Measurements from ENCODE around the gene SH3BGR. TPM values are rescaled to one million over a fixed set of nuclear protein-coding genes. Genes with fewer than 3 reads are reported as not detected.
"Not testable (repeated sequence)": the region's sequence is repeated elsewhere in the genome, so short reads cannot be mapped to it uniquely, and the experiment has no call there.

Gene SH3BGR
- total RNA-seq, 1 donor from 2014 or later: 0.33 TPM

DNA sequence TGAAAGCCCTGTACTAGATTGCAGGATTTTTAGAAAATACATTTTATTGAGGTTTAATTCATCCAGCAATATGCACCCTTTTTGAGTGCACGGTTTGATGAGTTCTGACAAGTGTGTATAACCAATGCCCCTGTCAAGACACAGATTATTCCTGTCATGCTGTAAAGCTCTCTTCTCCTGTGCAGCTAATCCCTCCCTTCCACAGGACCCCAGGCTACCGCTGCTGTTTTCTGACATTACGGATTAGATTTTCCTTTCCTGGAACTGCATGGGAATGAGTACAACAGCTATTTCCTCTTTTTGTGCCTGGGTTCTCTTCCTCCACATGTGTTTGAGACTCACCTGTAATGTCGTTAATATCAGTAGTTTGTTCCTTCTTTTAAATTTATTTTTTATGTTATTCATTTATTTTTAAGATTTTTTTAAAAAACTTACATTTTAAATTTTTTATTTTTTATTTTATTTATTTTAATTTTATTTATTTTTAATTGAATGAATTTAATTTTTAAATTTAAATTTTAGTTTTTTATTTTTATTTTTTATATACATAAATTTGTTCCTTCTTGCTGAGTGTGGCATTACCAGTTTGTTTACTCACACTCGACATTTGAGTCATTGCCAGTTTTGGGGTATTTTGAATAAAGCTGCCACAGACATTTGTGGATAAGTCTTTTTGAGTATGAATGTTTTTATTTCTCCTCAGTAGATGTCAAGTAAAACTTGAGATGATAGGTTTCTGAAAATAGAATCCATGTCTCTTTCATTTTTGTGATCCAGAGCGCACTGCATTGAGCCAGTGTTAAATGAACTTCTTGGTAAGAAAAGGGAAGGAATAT, 82.0 kb downstream of the SH3BGR start:
- intact Hi-C loops (cut with micrococcal nuclease): no loop called here
- H3K36me3 Mint-ChIP-seq (ENCODE audit: low read depth): no peaks in the 10 kb centered on the region
- POLR2A ChIA-PET: no interaction called here
- TF ChIP-seq CTCF (IDR thresholded peaks at IDR 0.05): no peak
- CTCF ChIA-PET: interaction anchor here (0.7 kb wide), 1 partner anchor 15 kb away, joined by 3 read pairs; no protein-coding TSS in a partner anchor
- no peak overlapping the region for H3K4me3 Mint-ChIP-seq
- no peaks in the 10 kb centered on the region for H3K9me3 Mint-ChIP-seq
- H3K4me1 Mint-ChIP-seq: no peaks in the 10 kb centered on the region
- H3K27ac Mint-ChIP-seq: no peak overlapping the region
- peaks cover 6% of the 10 kb centered on the region for H3K27me3 Mint-ChIP-seq
- DNase-seq (no peak), ATAC-seq (ENCODE audit: low read depth) (no peak)

DNA sequence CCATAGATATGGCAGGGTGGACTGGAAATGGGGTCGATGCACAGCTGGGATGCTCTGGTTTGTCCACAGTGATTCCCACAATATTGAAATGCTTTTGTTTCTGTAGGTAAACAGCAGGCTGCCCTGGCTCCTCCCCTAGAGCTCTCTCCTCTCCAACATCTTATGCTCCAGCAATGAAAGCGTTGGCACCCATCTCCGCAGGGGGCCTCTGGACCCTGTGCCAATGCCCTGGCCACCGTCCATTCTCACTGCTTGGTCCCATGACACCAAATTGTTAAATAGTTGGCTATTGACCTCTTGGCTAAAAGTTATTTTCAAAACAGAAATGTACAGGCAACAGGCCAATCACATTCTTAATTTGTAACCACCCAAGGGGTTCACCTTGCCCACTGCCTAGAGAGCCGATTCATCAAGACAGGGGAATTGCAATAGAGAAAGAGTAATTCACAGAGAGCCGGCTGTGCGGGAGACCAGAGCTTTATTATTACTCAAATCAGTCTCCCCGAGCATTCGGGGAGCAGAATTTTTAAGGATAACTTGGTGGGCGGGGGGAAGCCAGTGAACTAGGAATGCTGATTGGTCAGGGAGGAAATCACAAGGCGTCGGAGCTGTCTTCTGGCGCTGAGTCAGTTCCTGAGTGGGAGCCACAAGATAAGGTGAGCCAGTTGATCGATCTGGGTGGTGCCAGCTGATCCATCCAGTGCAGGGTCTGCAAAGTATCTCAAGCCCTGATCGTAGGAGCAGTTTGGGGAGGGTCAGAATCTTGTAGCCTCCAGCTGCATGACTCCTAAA, 84.1 kb downstream of the SH3BGR start:
- intact Hi-C loops (cut with micrococcal nuclease): no loop called here
- no peak for TF ChIP-seq CTCF (IDR thresholded peaks at IDR 0.05)
- DNase-seq (no peak), ATAC-seq (ENCODE audit: low read depth) (no peak)
- H3K4me3 Mint-ChIP-seq: no peak overlapping the region
- no peaks in the 10 kb centered on the region for H3K9me3 Mint-ChIP-seq
- H3K27ac Mint-ChIP-seq: no peak overlapping the region
- peaks cover 6% of the 10 kb centered on the region for H3K27me3 Mint-ChIP-seq
- H3K36me3 Mint-ChIP-seq (ENCODE audit: low read depth): no peaks in the 10 kb centered on the region
- H3K4me1 Mint-ChIP-seq: no peaks in the 10 kb centered on the region
- ChIA-PET POLR2A (no interaction called here), CTCF (interaction anchor here (0.8 kb wide), 1 partner anchor 18 kb away, joined by 3 read pairs; no protein-coding TSS in a partner anchor)

GRCh38 chr21:39536835-39537234, 85.1 kb downstream of the SH3BGR start:
- ATAC-seq (ENCODE audit: low read depth) (no peak), DNase-seq (no peak)
- intact Hi-C loops (cut with micrococcal nuclease): no loop called here
- Mint-ChIP-seq H3K27me3 (peaks cover 6% of the 10 kb centered on the region), H3K4me1 (no peaks in the 10 kb centered on the region), H3K4me3 (no peak overlapping the region), H3K36me3 (ENCODE audit: low read depth) (no peaks in the 10 kb centered on the region), H3K9me3 (no peaks in the 10 kb centered on the region), H3K27ac (no peak overlapping the region)
- no peak for TF ChIP-seq CTCF (IDR thresholded peaks at IDR 0.05)
- POLR2A ChIA-PET: no interaction called here
- CTCF ChIA-PET: no interaction called here

GRCh38 chr21:39537571-39537970, 85.8 kb downstream of the SH3BGR start:
- ATAC-seq (ENCODE audit: low read depth) (no peak), DNase-seq (no peak)
- ChIA-PET CTCF (no interaction called here), POLR2A (no interaction called here)
- Mint-ChIP-seq H3K36me3 (ENCODE audit: low read depth) (no peaks in the 10 kb centered on the region), H3K27ac (no peak overlapping the region), H3K4me1 (no peaks in the 10 kb centered on the region), H3K9me3 (no peaks in the 10 kb centered on the region), H3K27me3 (peaks cover 6% of the 10 kb centered on the region), H3K4me3 (no peak overlapping the region)
- TF ChIP-seq CTCF (IDR thresholded peaks at IDR 0.05): no peak
- intact Hi-C loops (cut with micrococcal nuclease): no loop called here

- ATAC-seq (ENCODE audit: low read depth) (no peak), DNase-seq (no peak)
- intact Hi-C loops (cut with micrococcal nuclease): no loop called here
- CTCF ChIA-PET: no interaction called here
- H3K27me3 Mint-ChIP-seq: peaks cover 3% of the 10 kb centered on the region
- H3K4me1 Mint-ChIP-seq: no peaks in the 10 kb centered on the region
- H3K9me3 Mint-ChIP-seq: no peaks in the 10 kb centered on the region
- no peak for TF ChIP-seq CTCF (IDR thresholded peaks at IDR 0.05)
- H3K27ac Mint-ChIP-seq: no peak overlapping the region
- no peak overlapping the region for H3K4me3 Mint-ChIP-seq
- no peaks in the 10 kb centered on the region for H3K36me3 Mint-ChIP-seq (ENCODE audit: low read depth)
- POLR2A ChIA-PET: no interaction called here
Observed at GRCh38 chr21:39538453-39539042, 86.8 kb downstream of the SH3BGR start.

DNA sequence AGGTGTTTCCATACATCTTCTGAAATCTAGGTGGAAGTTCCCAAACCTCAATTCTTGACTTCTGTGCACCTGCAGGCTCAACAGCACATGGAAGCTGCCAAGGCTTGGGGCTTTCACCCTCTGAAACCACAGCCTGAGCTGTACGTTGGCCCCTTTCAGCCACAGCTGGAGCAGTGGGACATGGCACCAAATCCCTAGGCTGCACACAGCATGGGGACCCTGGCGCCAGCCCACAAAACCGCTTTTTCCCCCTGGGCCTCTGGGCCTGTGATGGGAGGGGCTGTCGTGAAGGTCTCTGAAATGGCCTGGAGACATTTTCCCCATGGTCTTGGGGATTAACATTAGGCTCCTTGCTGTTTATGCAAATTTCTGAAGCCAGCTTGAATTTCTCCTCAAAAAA, 88.6 kb downstream of the SH3BGR start:
- H3K4me1 Mint-ChIP-seq; ATAC-seq (ENCODE audit: low read depth); H3K9me3 Mint-ChIP-seq; H3K36me3 Mint-ChIP-seq (ENCODE audit: low read depth); DNase-seq; H3K27me3 Mint-ChIP-seq; H3K4me3 Mint-ChIP-seq; POLR2A ChIA-PET; CTCF ChIA-PET; H3K27ac Mint-ChIP-seq; intact Hi-C loops (cut with micrococcal nuclease): not testable (repeated sequence)
